HEK293T (cell line): ENCODE measurements around the gene NT5M.
"Not testable (repeated sequence)": the region's sequence is repeated elsewhere in the genome, so short reads cannot be mapped to it uniquely, and the experiment has no call there.

Source experiments
- BHLHE40 ChIP-seq: fragments of 450-650 bp; IDR thresholded peaks from 2 replicates; pipeline ENCODE4 v1.6.1; 2016; ENCODE audit warnings: mild to moderate bottlenecking, moderate library complexity, borderline replicate concordance
- FOXA1 ChIP-seq: fragments of 450-650 bp; IDR thresholded peaks from 2 replicates; pipeline ENCODE4 v1.6.1; 2016; ENCODE audit warnings: mild to moderate bottlenecking
- FOXK2 ChIP-seq: fragments of 450-650 bp; IDR thresholded peaks from 2 replicates; pipeline ENCODE4 v1.6.1; 2016; ENCODE audit warnings: mild to moderate bottlenecking
- HDGF ChIP-seq: fragments of 450-650 bp; IDR thresholded peaks from 2 replicates; pipeline ENCODE4 v1.6.1; 2017; ENCODE audit warnings: antibody characterized with exemption, borderline replicate concordance
- NFRKB ChIP-seq: fragments of 450-650 bp; IDR thresholded peaks from 2 replicates; pipeline ENCODE4 v1.6.1; 2016; ENCODE audit warnings: mild to moderate bottlenecking, moderate library complexity
- PKNOX1 ChIP-seq: fragments of 450-650 bp; IDR thresholded peaks from 2 replicates; pipeline ENCODE4 v1.6.1; 2016
- SP1 ChIP-seq: fragments of 450-650 bp; IDR thresholded peaks from 2 replicates; pipeline ENCODE4 v1.6.1; 2017
- SUZ12 ChIP-seq: fragments of 450-650 bp; IDR thresholded peaks from 2 replicates; pipeline ENCODE4 v1.6.1; 2016; ENCODE audit warnings: mild to moderate bottlenecking
- TARDBP ChIP-seq: fragments of 450-650 bp; IDR thresholded peaks from 2 replicates; pipeline ENCODE4 v1.6.1; 2016
- ZNF384 ChIP-seq: fragments of 450-650 bp; IDR thresholded peaks from 2 replicates; pipeline ENCODE4 v1.6.1; 2016

- TF ChIP-seq SUZ12, HDGF, FOXK2, SP1, BHLHE40, PKNOX1, NFRKB, TARDBP, ZNF384, FOXA1: not testable (repeated sequence)
Observed at GRCh38 chr17:17277431-17277830, 25.7 kb upstream of the NT5M start.
